GM23338 (cell line): ENCODE results near the gene KCNT1. TPM values are rescaled to one million over a fixed set of nuclear protein-coding genes. Genes with fewer than 3 reads are reported as not detected.

Source experiments
- ATAC-seq: fragments of 200-7000 bp; cut with Tn5 transposase; 3 replicates; pipeline ENCODE4 v1.9.1; 2020
- DNase-seq: peaks from one replicate; pipeline ENCODE4 v3.0.0-alpha.2; 2015; ENCODE audit warnings: low spot score
- H2AFZ ChIP-seq: fragments of 200-600 bp; sonication (generic); 2 replicates; pipeline ENCODE4 v1.8.0; 2016; ENCODE audit warnings: antibody characterized with exemption, mild to moderate bottlenecking, moderate library complexity
- H3F3A ChIP-seq: fragments of 200-600 bp; sonication (generic); replicated peaks from 2 replicates; pipeline ENCODE4 v1.8.0; 2017; ENCODE audit warnings: antibody characterized with exemption, mixed run types, low read depth
- H3K27ac ChIP-seq: fragments of 200-600 bp; sonication (generic); 2 replicates; pipeline ENCODE4 v1.6.1; 2016; ENCODE audit warnings: low read depth
- H3K27me3 ChIP-seq: fragments of 200-600 bp; sonication (generic); 2 replicates; pipeline ENCODE4 v1.8.0; 2016; ENCODE audit warnings: mild to moderate bottlenecking, mixed run types, moderate library complexity; ENCODE audit not compliant: insufficient read depth
- H3K36me3 ChIP-seq: fragments of 200-600 bp; sonication (generic); 2 replicates; pipeline ENCODE4 v1.8.0; 2016; ENCODE audit warnings: mild to moderate bottlenecking; ENCODE audit not compliant: insufficient read depth
- H3K4me1 ChIP-seq: fragments of 200-600 bp; sonication (generic); 2 replicates; pipeline ENCODE4 v1.8.0; 2016; ENCODE audit warnings: mild to moderate bottlenecking, moderate library complexity; ENCODE audit not compliant: insufficient read depth
- H3K4me2 ChIP-seq: fragments of 200-600 bp; sonication (generic); 2 replicates; pipeline ENCODE4 v1.7.1; 2017; ENCODE audit warnings: mixed run types
- H3K4me3 ChIP-seq: fragments of 200-600 bp; sonication (generic); 2 replicates; pipeline ENCODE4 v1.6.1; 2016; ENCODE audit warnings: mixed run types
- H3K79me2 ChIP-seq: fragments of 200-600 bp; sonication (generic); replicated peaks from 2 replicates; pipeline ENCODE4 v1.8.0; 2017; ENCODE audit warnings: mild to moderate bottlenecking; ENCODE audit not compliant: insufficient read depth
- H3K9me2 ChIP-seq: fragments of 200-600 bp; sonication (generic); 2 replicates; pipeline ENCODE4 v1.8.0; 2017; ENCODE audit not compliant: insufficient read depth
- H4K20me1 ChIP-seq: fragments of 200-600 bp; sonication (generic); replicated peaks from 2 replicates; pipeline ENCODE4 v1.8.0; 2017; ENCODE audit warnings: mild to moderate bottlenecking; ENCODE audit not compliant: insufficient read depth
- H3K27ac Mint-ChIP-seq: 2 replicates; pipeline ENCODE4 v1.8.0; 2020; ENCODE audit warnings: inconsistent platforms, mild to moderate bottlenecking, moderate library complexity, mixed read lengths
- H3K27me3 Mint-ChIP-seq: 3 replicates; pipeline ENCODE4 v1.8.0; 2022; ENCODE audit warnings: low read depth, mild to moderate bottlenecking, moderate library complexity, mixed read lengths, inconsistent platforms; ENCODE audit not compliant: insufficient read depth, poor library complexity
- H3K36me3 Mint-ChIP-seq: 3 replicates; pipeline ENCODE4 v1.8.0; 2021; ENCODE audit warnings: low read depth, mild to moderate bottlenecking, inconsistent platforms, moderate library complexity, mixed read lengths
- H3K4me1 Mint-ChIP-seq: 3 replicates; pipeline ENCODE4 v1.8.0; 2020; ENCODE audit warnings: mild to moderate bottlenecking, inconsistent platforms, mixed read lengths
- H3K4me3 Mint-ChIP-seq: 3 replicates; pipeline ENCODE4 v1.8.0; 2021; ENCODE audit warnings: moderate library complexity, mild to moderate bottlenecking, inconsistent platforms, mixed read lengths
- H3K9me3 Mint-ChIP-seq: 3 replicates; pipeline ENCODE4 v1.8.0; 2020; ENCODE audit warnings: moderate library complexity, mild to moderate bottlenecking, inconsistent platforms, mixed read lengths
- CREB1 ChIP-seq: fragments of 250-450 bp; sonication (Bioruptor Pico); IDR thresholded peaks from 2 replicates; pipeline ENCODE4 v1.5.0; 2020; ENCODE audit warnings: low read depth, mild to moderate bottlenecking, moderate library complexity
- EZH2 ChIP-seq: fragments of 200-600 bp; sonication (generic); IDR thresholded peaks from one replicate; pipeline ENCODE4 v1.8.0; 2017; ENCODE audit warnings: antibody characterized with exemption, mild to moderate bottlenecking, low read depth; ENCODE audit not compliant: unreplicated experiment
- EZH2phosphoT487 ChIP-seq: fragments of 200-600 bp; sonication (generic); IDR thresholded peaks from one replicate; pipeline ENCODE4 v1.8.1; 2018; ENCODE audit warnings: antibody characterized with exemption; ENCODE audit not compliant: unreplicated experiment
- JUNB ChIP-seq: IDR thresholded peaks from one replicate; pipeline ENCODE4 v1.6.1; 2016; ENCODE audit warnings: antibody characterized with exemption; ENCODE audit not compliant: unreplicated experiment
- NANOG ChIP-seq: IDR thresholded peaks from 2 replicates; pipeline ENCODE4 v1.6.1; 2016; ENCODE audit warnings: antibody characterized with exemption, borderline replicate concordance
- POLR2AphosphoS5 ChIP-seq: IDR thresholded peaks from 2 replicates; pipeline ENCODE4 v1.6.1; 2016; ENCODE audit warnings: antibody characterized with exemption, low read depth
- STAT1 ChIP-seq: IDR thresholded peaks from one replicate; pipeline ENCODE4 v1.6.1; 2016; ENCODE audit warnings: antibody characterized with exemption; ENCODE audit not compliant: unreplicated experiment
- ZNF114 ChIP-seq: fragments of 250-450 bp; sonication (Bioruptor Pico); IDR thresholded peaks from 2 replicates; pipeline ENCODE4 v1.5.0; 2020; ENCODE audit warnings: mild to moderate bottlenecking, moderate library complexity
- ZNF331 ChIP-seq: fragments of 250-450 bp; sonication (Bioruptor Pico); IDR thresholded peaks from 2 replicates; pipeline ENCODE4 v1.5.0; 2020; ENCODE audit warnings: low read depth, mild to moderate bottlenecking, moderate library complexity
- polyA plus RNA-seq: library from polyadenylated mRNA; unstranded; fragments of >200 nt; fragmentation: Nextera tagmentation; extraction: Ambion mirVana; gene quantifications from 2 replicates; pipeline ENCODE4 v1.2.1, GENCODE V29; 2016
- total RNA-seq: library from RNA; depleted of rRNA; stranded (reverse); fragments of >200 nt; shearing (Covaris generic); gene quantifications from 2 replicates; pipeline ENCODE4 v1.2.3, GENCODE V29; 2014
- TF ChIP-seq, protein P1 (sequence below): fragments of 250-450 bp; sonication (Bioruptor Pico); IDR thresholded peaks from 2 replicates; pipeline ENCODE4 v1.5.0; 2020; ENCODE audit warnings: mild to moderate bottlenecking, moderate library complexity
- TF ChIP-seq, protein P2 (sequence below): IDR thresholded peaks from one replicate; pipeline ENCODE4 v1.6.1; 2018; ENCODE audit warnings: antibody characterized with exemption; ENCODE audit not compliant: unreplicated experiment
- TF ChIP-seq, protein P3 (sequence below), 2 experiments: fragments of 200-600 bp in 1 of 2; sonication (generic) in 1 of 2; conservative IDR thresholded peaks; 2 replicates each; pipeline versions ENCODE4 v1.5.1 to v1.6.1; 2016 to 2017; ENCODE audit warnings: antibody characterized with exemption in 2 of 2, low read depth in 2 of 2, mild to moderate bottlenecking in 2 of 2, moderate library complexity in 1 of 2
- TF ChIP-seq, protein P4 (sequence below): IDR thresholded peaks from 2 replicates; pipeline ENCODE4 v1.6.1; 2016; ENCODE audit warnings: antibody characterized with exemption

Gene KCNT1
- total and polyA plus RNA-seq, 2 experiments from 2014 or later = 0.05 to 0.28 TPM

DNA sequence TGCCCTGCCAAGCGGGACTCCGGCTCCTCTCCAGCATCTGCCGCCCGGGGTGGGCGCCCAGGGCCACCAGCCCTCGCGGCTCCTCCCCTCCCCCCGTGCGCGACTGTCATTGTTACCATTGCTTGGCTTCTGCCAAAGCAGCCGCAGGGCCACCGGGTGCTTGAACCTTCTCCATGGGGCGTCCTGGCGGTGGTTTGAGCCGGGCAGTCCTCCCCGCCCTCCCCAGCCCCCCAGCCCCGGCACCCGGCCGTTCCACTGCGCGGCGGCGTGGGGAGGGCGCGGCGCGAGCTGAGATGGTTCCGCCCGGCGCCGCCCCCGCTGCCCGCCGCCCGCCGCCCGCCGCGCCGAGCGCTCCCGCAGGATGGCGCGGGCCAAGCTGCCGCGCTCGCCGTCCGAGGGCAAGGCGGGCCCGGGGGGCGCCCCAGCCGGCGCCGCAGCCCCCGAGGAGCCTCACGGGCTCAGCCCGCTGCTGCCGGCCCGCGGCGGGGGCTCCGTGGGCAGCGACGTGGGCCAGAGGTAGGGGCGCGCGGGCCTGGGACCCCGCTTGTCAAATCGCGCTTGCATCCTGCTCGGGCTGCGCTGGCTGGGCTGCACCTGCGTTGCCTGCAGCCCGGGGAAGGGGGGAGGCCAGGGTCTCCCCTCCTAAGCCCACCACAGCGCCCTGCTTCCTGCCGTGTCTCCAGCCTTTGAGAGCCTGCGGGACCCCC lies 34.4 kb downstream of the KCNT1 start:
- Mint-ChIP-seq H3K4me1 (peaks cover 6% of the 10 kb centered on the region), H3K27me3 (peaks cover 7% of the 10 kb centered on the region), H3K9me3 (peaks cover 11% of the 10 kb centered on the region), H3K27ac (no peak overlapping the region), H3K4me3 (no peak overlapping the region; the same call in 2 of the 3 replicates), H3K36me3 (peaks cover 5% of the 10 kb centered on the region; the same call in 2 of the 3 replicates)
- no peak for TF ChIP-seq ZNF331
- TF ChIP-seq, protein P1, sequence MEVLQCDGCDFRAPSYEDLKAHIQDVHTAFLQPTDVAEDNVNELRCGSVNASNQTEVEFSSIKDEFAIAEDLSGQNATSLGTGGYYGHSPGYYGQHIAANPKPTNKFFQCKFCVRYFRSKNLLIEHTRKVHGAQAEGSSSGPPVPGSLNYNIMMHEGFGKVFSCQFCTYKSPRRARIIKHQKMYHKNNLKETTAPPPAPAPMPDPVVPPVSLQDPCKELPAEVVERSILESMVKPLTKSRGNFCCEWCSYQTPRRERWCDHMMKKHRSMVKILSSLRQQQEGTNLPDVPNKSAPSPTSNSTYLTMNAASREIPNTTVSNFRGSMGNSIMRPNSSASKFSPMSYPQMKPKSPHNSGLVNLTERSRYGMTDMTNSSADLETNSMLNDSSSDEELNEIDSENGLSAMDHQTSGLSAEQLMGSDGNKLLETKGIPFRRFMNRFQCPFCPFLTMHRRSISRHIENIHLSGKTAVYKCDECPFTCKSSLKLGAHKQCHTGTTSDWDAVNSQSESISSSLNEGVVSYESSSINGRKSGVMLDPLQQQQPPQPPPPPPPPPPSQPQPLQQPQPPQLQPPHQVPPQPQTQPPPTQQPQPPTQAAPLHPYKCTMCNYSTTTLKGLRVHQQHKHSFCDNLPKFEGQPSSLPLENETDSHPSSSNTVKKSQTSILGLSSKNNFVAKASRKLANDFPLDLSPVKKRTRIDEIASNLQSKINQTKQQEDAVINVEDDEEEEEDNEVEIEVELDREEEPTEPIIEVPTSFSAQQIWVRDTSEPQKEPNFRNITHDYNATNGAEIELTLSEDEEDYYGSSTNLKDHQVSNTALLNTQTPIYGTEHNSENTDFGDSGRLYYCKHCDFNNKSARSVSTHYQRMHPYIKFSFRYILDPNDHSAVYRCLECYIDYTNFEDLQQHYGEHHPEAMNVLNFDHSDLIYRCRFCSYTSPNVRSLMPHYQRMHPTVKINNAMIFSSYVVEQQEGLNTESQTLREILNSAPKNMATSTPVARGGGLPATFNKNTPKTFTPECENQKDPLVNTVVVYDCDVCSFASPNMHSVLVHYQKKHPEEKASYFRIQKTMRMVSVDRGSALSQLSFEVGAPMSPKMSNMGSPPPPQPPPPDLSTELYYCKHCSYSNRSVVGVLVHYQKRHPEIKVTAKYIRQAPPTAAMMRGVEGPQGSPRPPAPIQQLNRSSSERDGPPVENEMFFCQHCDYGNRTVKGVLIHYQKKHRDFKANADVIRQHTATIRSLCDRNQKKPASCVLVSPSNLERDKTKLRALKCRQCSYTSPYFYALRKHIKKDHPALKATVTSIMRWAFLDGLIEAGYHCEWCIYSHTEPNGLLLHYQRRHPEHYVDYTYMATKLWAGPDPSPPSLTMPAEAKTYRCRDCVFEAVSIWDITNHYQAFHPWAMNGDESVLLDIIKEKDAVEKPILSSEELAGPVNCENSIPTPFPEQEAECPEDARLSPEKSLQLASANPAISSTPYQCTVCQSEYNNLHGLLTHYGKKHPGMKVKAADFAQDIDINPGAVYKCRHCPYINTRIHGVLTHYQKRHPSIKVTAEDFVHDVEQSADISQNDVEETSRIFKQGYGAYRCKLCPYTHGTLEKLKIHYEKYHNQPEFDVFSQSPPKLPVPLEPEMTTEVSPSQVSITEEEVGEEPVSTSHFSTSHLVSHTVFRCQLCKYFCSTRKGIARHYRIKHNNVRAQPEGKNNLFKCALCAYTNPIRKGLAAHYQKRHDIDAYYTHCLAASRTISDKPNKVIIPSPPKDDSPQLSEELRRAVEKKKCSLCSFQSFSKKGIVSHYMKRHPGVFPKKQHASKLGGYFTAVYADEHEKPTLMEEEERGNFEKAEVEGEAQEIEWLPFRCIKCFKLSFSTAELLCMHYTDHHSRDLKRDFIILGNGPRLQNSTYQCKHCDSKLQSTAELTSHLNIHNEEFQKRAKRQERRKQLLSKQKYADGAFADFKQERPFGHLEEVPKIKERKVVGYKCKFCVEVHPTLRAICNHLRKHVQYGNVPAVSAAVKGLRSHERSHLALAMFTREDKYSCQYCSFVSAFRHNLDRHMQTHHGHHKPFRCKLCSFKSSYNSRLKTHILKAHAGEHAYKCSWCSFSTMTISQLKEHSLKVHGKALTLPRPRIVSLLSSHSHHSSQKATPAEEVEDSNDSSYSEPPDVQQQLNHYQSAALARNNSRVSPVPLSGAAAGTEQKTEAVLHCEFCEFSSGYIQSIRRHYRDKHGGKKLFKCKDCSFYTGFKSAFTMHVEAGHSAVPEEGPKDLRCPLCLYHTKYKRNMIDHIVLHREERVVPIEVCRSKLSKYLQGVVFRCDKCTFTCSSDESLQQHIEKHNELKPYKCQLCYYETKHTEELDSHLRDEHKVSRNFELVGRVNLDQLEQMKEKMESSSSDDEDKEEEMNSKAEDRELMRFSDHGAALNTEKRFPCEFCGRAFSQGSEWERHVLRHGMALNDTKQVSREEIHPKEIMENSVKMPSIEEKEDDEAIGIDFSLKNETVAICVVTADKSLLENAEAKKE = no peak
- no peak for TF ChIP-seq ZNF114 (CRISPR knock-in tag)
- TF ChIP-seq EZH2phosphoT487 = no peak
- TF ChIP-seq JUNB = no peak
- TF ChIP-seq, protein P2, sequence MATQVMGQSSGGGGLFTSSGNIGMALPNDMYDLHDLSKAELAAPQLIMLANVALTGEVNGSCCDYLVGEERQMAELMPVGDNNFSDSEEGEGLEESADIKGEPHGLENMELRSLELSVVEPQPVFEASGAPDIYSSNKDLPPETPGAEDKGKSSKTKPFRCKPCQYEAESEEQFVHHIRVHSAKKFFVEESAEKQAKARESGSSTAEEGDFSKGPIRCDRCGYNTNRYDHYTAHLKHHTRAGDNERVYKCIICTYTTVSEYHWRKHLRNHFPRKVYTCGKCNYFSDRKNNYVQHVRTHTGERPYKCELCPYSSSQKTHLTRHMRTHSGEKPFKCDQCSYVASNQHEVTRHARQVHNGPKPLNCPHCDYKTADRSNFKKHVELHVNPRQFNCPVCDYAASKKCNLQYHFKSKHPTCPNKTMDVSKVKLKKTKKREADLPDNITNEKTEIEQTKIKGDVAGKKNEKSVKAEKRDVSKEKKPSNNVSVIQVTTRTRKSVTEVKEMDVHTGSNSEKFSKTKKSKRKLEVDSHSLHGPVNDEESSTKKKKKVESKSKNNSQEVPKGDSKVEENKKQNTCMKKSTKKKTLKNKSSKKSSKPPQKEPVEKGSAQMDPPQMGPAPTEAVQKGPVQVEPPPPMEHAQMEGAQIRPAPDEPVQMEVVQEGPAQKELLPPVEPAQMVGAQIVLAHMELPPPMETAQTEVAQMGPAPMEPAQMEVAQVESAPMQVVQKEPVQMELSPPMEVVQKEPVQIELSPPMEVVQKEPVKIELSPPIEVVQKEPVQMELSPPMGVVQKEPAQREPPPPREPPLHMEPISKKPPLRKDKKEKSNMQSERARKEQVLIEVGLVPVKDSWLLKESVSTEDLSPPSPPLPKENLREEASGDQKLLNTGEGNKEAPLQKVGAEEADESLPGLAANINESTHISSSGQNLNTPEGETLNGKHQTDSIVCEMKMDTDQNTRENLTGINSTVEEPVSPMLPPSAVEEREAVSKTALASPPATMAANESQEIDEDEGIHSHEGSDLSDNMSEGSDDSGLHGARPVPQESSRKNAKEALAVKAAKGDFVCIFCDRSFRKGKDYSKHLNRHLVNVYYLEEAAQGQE = no peak
- TF ChIP-seq CREB1 = no peak
- TF ChIP-seq, protein P3, sequence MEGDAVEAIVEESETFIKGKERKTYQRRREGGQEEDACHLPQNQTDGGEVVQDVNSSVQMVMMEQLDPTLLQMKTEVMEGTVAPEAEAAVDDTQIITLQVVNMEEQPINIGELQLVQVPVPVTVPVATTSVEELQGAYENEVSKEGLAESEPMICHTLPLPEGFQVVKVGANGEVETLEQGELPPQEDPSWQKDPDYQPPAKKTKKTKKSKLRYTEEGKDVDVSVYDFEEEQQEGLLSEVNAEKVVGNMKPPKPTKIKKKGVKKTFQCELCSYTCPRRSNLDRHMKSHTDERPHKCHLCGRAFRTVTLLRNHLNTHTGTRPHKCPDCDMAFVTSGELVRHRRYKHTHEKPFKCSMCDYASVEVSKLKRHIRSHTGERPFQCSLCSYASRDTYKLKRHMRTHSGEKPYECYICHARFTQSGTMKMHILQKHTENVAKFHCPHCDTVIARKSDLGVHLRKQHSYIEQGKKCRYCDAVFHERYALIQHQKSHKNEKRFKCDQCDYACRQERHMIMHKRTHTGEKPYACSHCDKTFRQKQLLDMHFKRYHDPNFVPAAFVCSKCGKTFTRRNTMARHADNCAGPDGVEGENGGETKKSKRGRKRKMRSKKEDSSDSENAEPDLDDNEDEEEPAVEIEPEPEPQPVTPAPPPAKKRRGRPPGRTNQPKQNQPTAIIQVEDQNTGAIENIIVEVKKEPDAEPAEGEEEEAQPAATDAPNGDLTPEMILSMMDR (conservative IDR thresholded peaks at IDR 0.05; ENCODE audit: low read depth in 2 of 2) = no peak
- no peak for TF ChIP-seq POLR2AphosphoS5
- TF ChIP-seq EZH2 = no peak
- no peak for TF ChIP-seq STAT1
- no peak for TF ChIP-seq NANOG
- TF ChIP-seq, protein P4, sequence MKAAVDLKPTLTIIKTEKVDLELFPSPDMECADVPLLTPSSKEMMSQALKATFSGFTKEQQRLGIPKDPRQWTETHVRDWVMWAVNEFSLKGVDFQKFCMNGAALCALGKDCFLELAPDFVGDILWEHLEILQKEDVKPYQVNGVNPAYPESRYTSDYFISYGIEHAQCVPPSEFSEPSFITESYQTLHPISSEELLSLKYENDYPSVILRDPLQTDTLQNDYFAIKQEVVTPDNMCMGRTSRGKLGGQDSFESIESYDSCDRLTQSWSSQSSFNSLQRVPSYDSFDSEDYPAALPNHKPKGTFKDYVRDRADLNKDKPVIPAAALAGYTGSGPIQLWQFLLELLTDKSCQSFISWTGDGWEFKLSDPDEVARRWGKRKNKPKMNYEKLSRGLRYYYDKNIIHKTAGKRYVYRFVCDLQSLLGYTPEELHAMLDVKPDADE = no peak
- Histone ChIP-seq H3K27me3 (no peaks in the 10 kb centered on the region; the same call in 1 of the 2 replicates), H3F3A (no peaks in the 10 kb centered on the region), H3K79me2 (no peaks in the 10 kb centered on the region), H2AFZ (no peak overlapping the region), H4K20me1 (no peaks in the 10 kb centered on the region), H3K4me2 (peak overlapping the region; percentile 71), H3K4me1 (no peaks in the 10 kb centered on the region), H3K27ac (no peak overlapping the region), H3K4me3 (peak overlapping the region; percentile 41; the same call in 1 of the 2 replicates), H3K36me3 (no peaks in the 10 kb centered on the region), H3K9me2 (no peaks in the 10 kb centered on the region)
- ATAC-seq (peak; percentile 14), DNase-seq (peak; percentile 60)
